Spleen (tissue), 11 donors: Measurements from ENCODE around the gene KIF26B. TPM values are rescaled to one million over a fixed set of nuclear protein-coding genes. Genes with fewer than 3 reads are reported as not detected.

Experiments
- DNase-seq: peaks from one replicate; pipeline ENCODE4 v3.0.0-alpha.2; 2020
- H3K27ac ChIP-seq, 8 donors: fragments of 200-600 bp; sonication (generic) in 7 of 8; 1 replicate in 4 of 8; 2 replicates in 4 of 8; pipeline versions ENCODE4 v1.5.0 to v1.8.0; 2016 to 2021; ENCODE audit warnings: inconsistent platforms in 4 of 8, mild to moderate bottlenecking in 4 of 8, moderate library complexity in 1 of 8
- H3K27me3 ChIP-seq, 7 donors: fragments of 200-600 bp; sonication (generic) in 6 of 7; replicated peaks in 1 of 7; 1 replicate in 4 of 7; 2 replicates in 3 of 7; pipeline versions ENCODE4 v1.5.0 to v1.8.0; 2016 to 2021; ENCODE audit warnings: inconsistent platforms in 3 of 7, mild to moderate bottlenecking in 1 of 7
- H3K36me3 ChIP-seq, 6 donors: fragments of 200-600 bp; sonication (generic) in 5 of 6; 1 replicate in 4 of 6; 2 replicates in 2 of 6; pipeline versions ENCODE4 v1.5.0 to v1.8.0; 2016 to 2021; ENCODE audit warnings: inconsistent platforms in 2 of 6
- H3K4me1 ChIP-seq, 6 donors: fragments of 200-600 bp; sonication (generic) in 5 of 6; 1 replicate in 3 of 6; 2 replicates in 3 of 6; pipeline versions ENCODE4 v1.5.0 to v1.8.0; 2016 to 2021; ENCODE audit warnings: inconsistent platforms in 3 of 6
- H3K4me3 ChIP-seq, 8 donors: fragments of 200-600 bp; sonication (generic) in 7 of 8; 1 replicate in 4 of 8; 2 replicates in 4 of 8; pipeline versions ENCODE4 v1.5.0 to v1.8.0; 2016 to 2021; ENCODE audit warnings: inconsistent platforms in 4 of 8, mild to moderate bottlenecking in 4 of 8, moderate library complexity in 2 of 8
- H3K9me3 ChIP-seq, 8 donors: fragments of 200-600 bp; sonication (generic) in 7 of 8; 1 replicate in 4 of 8; 2 replicates in 4 of 8; pipeline versions ENCODE4 v1.5.0 to v1.8.0; 2016 to 2021; ENCODE audit warnings: inconsistent platforms in 4 of 8
- POLR2A ChIP-seq, 3 donors: fragments of 450-650 bp; IDR thresholded peaks; one replicate each; pipeline ENCODE4 v1.5.1; 2017; ENCODE audit warnings: antibody characterized with exemption in 3 of 3, mild to moderate bottlenecking in 1 of 3
- POLR2AphosphoS5 ChIP-seq, 3 donors: sonication (generic); formaldehyde crosslinking; IDR thresholded peaks; one replicate each; pipeline ENCODE4 v1.5.1; 2017; ENCODE audit warnings: antibody characterized with exemption in 3 of 3
- WGBS, 5 donors: extraction: QIAGEN DNeasy Blood & Tissue Kit in 3 of 5; methylation state at CpG; one replicate each; pipeline versions ENCODE4 v1.1.5 to v1.1.7; 2013 to 2018; 5-methylcytosine and 5-hydroxymethylcytosine counted together
- intact Hi-C: fragments of 100-400 bp; cut with DNase I; formaldehyde crosslinking; loops from one replicate; pipeline ENCODE4 v1.15.0; 2023; ENCODE audit warnings: low total_unique reads
- polyA plus RNA-seq, 3 donors: library from polyadenylated mRNA; stranded (reverse); fragments of 200-250 nt; gene quantifications; one replicate each; pipeline ENCODE4 v1.2.1, GENCODE V29; 2013
- total RNA-seq, 7 donors: library from RNA; depleted of rRNA in 3 of 7; stranded (reverse); fragments of >200 nt in 3 of 7; fragmentation: NEBNext Ultra II Directional in 4 of 7; extraction: Animal tissue kit (Norgen Biotek cat#: 25700) in 4 of 7; gene quantifications; one replicate each; pipeline versions ENCODE4 v1.1.0 to v1.2.1, GENCODE V29; 2016 to 2021
- TF ChIP-seq, protein P1 (sequence below), 11 experiments: fragments of 200-600 bp in 7 of 11; fragments of 450-650 bp in 4 of 11; sonication (generic) in 4 of 11; IDR thresholded peaks in 8 of 11; conservative IDR thresholded peaks in 3 of 11; 1 replicate in 7 of 11; 2 replicates in 4 of 11; pipeline versions ENCODE4 v1.4.0 to v1.8.0; 2016 to 2021; ENCODE audit warnings: antibody characterized with exemption in 11 of 11, inconsistent platforms in 4 of 11, mild to moderate bottlenecking in 1 of 11
- donor health status: healthy with polysubstance abuse.
- donor health status: DM: no; HTN: no; CAD: no; lungs with moderate emphysema.
- donor health status: DM: no; HTN: no; CAD: no.
- donor health status: Bipolar disorder and iron deficiency.
- donor health status: healthy.
- donor health status: DM: no; HTN: no; CAD: no.
- donor health status: DM: yes; HTN: yes; CAD: no.

KIF26B gene
- total and polyA plus RNA-seq, 10 donors, result 0.07 to 4.5 (median 0.60) TPM; not detected in 1

DNA sequence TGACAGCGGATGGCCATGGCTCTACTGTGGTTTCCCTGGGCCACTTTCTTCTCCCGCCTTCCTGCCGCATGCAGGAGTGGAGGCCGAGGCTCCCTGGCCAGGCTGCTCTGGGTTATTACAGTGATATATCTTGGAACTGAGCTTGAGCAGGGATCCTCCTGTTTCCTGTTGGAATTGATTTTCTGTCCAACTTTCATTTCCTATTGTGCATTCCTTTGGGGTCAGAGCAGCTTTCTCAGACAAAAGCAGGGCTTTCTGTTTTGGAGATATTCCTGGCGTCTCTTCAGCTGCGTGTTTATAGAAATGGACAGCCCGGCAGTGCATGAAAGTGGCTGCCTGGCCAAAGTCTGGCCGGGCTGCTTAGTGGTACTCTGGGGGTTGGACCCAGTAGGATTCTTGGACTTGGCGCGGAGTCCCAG lies 146.4 kb downstream of the KIF26B start:
- H3K4me3 ChIP-seq, result no peak overlapping the region
- WGBS, 5 donors, result 58 to 74% (median 67%) methylated on average over 10 of the region's 10 CpGs
- TF ChIP-seq POLR2AphosphoS5 (IDR thresholded peaks at IDR 0.05), result no peak
- TF ChIP-seq, protein P1, sequence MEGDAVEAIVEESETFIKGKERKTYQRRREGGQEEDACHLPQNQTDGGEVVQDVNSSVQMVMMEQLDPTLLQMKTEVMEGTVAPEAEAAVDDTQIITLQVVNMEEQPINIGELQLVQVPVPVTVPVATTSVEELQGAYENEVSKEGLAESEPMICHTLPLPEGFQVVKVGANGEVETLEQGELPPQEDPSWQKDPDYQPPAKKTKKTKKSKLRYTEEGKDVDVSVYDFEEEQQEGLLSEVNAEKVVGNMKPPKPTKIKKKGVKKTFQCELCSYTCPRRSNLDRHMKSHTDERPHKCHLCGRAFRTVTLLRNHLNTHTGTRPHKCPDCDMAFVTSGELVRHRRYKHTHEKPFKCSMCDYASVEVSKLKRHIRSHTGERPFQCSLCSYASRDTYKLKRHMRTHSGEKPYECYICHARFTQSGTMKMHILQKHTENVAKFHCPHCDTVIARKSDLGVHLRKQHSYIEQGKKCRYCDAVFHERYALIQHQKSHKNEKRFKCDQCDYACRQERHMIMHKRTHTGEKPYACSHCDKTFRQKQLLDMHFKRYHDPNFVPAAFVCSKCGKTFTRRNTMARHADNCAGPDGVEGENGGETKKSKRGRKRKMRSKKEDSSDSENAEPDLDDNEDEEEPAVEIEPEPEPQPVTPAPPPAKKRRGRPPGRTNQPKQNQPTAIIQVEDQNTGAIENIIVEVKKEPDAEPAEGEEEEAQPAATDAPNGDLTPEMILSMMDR (IDR thresholded peaks at IDR 0.05 in 8 of 11, conservative IDR thresholded peaks at IDR 0.05 in 3 of 11), result no peak
- H3K4me1 ChIP-seq, result no peaks in the 10 kb centered on the region
- peak overlapping the region in 3 of 8 donors; percentile 1 to 50 (median 37) for H3K27ac ChIP-seq
- H3K9me3 ChIP-seq, result no peaks in the 10 kb centered on the region
- no peak for DNase-seq
- intact Hi-C loops, result no loop called here
- no peaks in the 10 kb centered on the region for H3K36me3 ChIP-seq
- peaks cover 0 to 5% (median 0%) of the 10 kb centered on the region in 7 donors for H3K27me3 ChIP-seq

DNA sequence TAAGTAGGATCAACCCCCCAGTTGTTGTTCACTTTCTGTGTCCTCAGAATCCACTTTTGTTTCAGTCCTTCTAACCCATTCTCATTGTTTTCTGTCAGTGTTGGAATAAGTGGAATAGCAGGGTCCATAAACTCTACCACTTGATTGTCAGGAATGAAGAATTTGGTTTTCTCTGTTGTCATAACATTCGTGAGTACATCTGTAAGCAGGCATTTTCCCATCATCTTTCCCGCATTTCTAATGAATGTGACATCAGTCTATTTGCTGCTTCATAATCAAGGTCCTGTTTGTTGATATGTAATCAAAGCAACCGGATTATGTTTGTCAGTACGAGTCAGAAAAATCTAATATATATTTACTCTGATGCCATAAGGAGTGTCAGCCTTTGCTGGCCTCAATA lies 147.1 kb downstream of the KIF26B start:
- no peak for TF ChIP-seq POLR2AphosphoS5 (IDR thresholded peaks at IDR 0.05)
- TF ChIP-seq POLR2A (IDR thresholded peaks at IDR 0.05), result no peak
- TF ChIP-seq, protein P1 (IDR thresholded peaks at IDR 0.05 in 8 of 11, conservative IDR thresholded peaks at IDR 0.05 in 3 of 11), result no peak

DNA sequence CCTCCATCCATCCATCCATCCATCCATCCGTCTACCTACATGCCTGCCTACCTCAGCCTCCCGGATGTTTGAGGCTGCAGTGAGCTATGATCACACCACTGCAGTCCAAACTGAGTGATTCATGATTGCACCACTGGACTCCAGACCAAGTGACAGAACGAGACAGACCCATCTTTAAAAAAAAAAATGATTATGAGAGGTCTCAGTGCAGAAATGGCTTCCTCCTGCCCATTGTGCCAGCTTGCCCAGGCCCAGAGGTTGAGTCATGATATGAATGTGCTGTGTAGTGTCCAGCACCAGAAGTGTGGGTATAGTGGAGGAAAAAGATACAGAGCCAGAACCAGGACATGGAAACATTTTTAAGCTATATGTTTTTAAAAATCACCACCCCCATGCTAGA lies 149.9 kb downstream of the KIF26B start:
- no peaks in the 10 kb centered on the region for H3K4me1 ChIP-seq
- H3K27me3 ChIP-seq, result peaks cover 0 to 5% (median 0%) of the 10 kb centered on the region in 7 donors
- intact Hi-C loops, result no loop called here
- no peaks in the 10 kb centered on the region for H3K36me3 ChIP-seq
- 82 to 91% (median 83%) methylated on average over 3 of the region's 3 CpGs for WGBS, 5 donors
- no peak for DNase-seq
- TF ChIP-seq, protein P1 (IDR thresholded peaks at IDR 0.05 in 8 of 11, conservative IDR thresholded peaks at IDR 0.05 in 3 of 11), result no peak
- TF ChIP-seq POLR2AphosphoS5 (IDR thresholded peaks at IDR 0.05), result no peak
- no peak for TF ChIP-seq POLR2A (IDR thresholded peaks at IDR 0.05)
- H3K9me3 ChIP-seq, result no peaks in the 10 kb centered on the region
- H3K4me3 ChIP-seq, result no peak overlapping the region
- H3K27ac ChIP-seq, result no peak overlapping the region

More for the DNA sequence above, 147.1 kb downstream of the KIF26B start:
- 81 to 90% (median 86%) methylated on average over 4 of the region's 4 CpGs for WGBS, 5 donors
- H3K27me3 ChIP-seq, result peaks cover 0 to 5% (median 0%) of the 10 kb centered on the region in 7 donors
- no peaks in the 10 kb centered on the region for H3K4me1 ChIP-seq
- no peak overlapping the region for H3K4me3 ChIP-seq
- no peak for DNase-seq
- H3K9me3 ChIP-seq, result no peaks in the 10 kb centered on the region
- no peak overlapping the region for H3K27ac ChIP-seq
- no peaks in the 10 kb centered on the region for H3K36me3 ChIP-seq
- intact Hi-C loops, result no loop called here

DNA sequence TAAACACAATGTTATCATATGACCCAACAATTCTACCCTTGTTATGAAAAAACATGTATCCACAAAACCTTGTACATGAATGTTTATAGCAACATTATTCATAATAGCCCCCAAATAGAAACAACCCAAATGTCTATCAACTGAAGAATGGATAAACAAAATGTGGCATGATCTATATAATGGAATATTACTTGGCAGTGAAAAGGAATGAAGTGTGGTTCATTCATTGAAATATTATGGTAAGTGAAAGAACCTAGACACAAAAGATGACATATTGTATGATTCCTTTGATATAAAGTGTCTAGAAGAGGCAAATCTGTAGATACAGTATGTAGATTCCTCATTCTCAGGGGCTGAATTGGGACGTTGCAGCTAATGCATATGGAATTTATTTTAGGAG lies 151.2 kb downstream of the KIF26B start:
- H3K36me3 ChIP-seq, result no peaks in the 10 kb centered on the region
- no peak for TF ChIP-seq POLR2A (IDR thresholded peaks at IDR 0.05)
- TF ChIP-seq, protein P1 (IDR thresholded peaks at IDR 0.05 in 8 of 11, conservative IDR thresholded peaks at IDR 0.05 in 3 of 11), result no peak
- TF ChIP-seq POLR2AphosphoS5 (IDR thresholded peaks at IDR 0.05), result no peak

More for the DNA sequence above, 151.2 kb downstream of the KIF26B start:
- Histone ChIP-seq H3K4me3 (no peak overlapping the region), H3K27me3 (peaks cover 0 to 4% (median 0%) of the 10 kb centered on the region in 7 donors), H3K4me1 (peaks cover 0 to 10% (median 8%) of the 10 kb centered on the region in 6 donors), H3K9me3 (no peaks in the 10 kb centered on the region), H3K27ac (no peak overlapping the region)
- intact Hi-C loops, result no loop called here
- no peak for DNase-seq
- 94 to 100% (median 96%) methylated on average over 1 of the region's 1 CpG for WGBS, 5 donors
